ENCODE data around the gene DOCK6.

DNA sequence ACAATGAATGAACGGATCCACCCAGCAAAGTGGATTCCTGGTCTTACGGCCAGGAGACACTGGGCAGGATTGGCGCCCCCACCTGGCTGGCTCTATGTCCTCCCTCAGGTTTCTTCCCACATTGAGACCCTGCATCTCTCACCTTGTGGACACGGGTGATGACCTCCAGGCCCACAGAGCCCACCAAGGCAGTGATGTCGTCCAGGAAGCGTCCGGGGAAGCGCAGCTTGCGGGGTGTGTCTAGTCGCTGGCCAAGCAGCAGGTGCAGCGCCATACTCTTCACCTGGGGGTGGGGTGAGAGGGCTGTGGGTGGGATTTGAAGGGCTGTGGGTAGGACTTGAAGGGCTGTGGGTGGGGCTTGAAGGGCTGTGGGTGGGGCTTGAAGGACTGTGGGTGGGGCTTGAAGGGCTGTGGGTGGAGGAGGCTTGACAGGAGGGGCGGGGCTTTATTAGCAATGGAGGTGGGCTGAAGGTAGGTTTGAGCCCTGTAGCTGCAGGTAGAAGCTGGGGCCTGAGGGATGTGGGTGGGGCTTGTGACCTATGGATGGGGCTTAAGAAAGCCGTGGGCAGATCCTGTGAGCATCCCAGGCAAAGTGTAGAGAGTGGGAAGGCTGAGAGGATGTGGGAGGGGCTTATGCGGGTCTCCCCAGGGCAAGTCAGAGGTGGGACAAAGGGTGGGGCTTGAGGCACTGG is 35.0 kb downstream of the DOCK6 start:
- TF ChIP-seq ZNF384 (IDR thresholded peaks at IDR 0.05): no peak
- TF ChIP-seq FOXK2 (IDR thresholded peaks at IDR 0.05): no peak
- TF ChIP-seq NFRKB (IDR thresholded peaks at IDR 0.05): no peak
- no peak for TF ChIP-seq BHLHE40 (IDR thresholded peaks at IDR 0.05; ENCODE audit: borderline replicate concordance)
- no peak for TF ChIP-seq FOXM1 (IDR thresholded peaks at IDR 0.05; ENCODE audit: borderline replicate concordance)
- TF ChIP-seq CTBP1 (IDR thresholded peaks at IDR 0.05; ENCODE audit: borderline replicate concordance): no peak
- TF ChIP-seq, protein P1, sequence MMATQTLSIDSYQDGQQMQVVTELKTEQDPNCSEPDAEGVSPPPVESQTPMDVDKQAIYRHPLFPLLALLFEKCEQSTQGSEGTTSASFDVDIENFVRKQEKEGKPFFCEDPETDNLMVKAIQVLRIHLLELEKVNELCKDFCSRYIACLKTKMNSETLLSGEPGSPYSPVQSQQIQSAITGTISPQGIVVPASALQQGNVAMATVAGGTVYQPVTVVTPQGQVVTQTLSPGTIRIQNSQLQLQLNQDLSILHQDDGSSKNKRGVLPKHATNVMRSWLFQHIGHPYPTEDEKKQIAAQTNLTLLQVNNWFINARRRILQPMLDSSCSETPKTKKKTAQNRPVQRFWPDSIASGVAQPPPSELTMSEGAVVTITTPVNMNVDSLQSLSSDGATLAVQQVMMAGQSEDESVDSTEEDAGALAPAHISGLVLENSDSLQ (IDR thresholded peaks at IDR 0.05): no peak
- no peak for TF ChIP-seq LEF1 (IDR thresholded peaks at IDR 0.05; ENCODE audit: borderline replicate concordance)
- no peak for TF ChIP-seq SP1 (IDR thresholded peaks at IDR 0.05)
- no peak for TF ChIP-seq HDGF (IDR thresholded peaks at IDR 0.05; ENCODE audit: borderline replicate concordance)
- TF ChIP-seq TARDBP (IDR thresholded peaks at IDR 0.05): no peak

Measured in HEK293T (cell line).